Mucosa of rectum (tissue), 2 donors: ENCODE results near the gene TP53BP1.

Source experiments
- H3K27ac ChIP-seq, 2 donors: one replicate each; pipeline ENCODE4 v1.7.0; 2013; ENCODE audit warnings: inconsistent platforms in 2 of 2, low read depth in 2 of 2, low read length in 2 of 2
- H3K27me3 ChIP-seq, 2 donors: one replicate each; pipeline ENCODE4 v1.7.0; 2013; ENCODE audit warnings: low read length in 2 of 2; ENCODE audit not compliant: control insufficient read depth in 2 of 2, insufficient read depth in 2 of 2
- H3K36me3 ChIP-seq, 2 donors: one replicate each; pipeline ENCODE4 v1.7.0; 2013; ENCODE audit warnings: low read length in 2 of 2; ENCODE audit not compliant: control insufficient read depth in 2 of 2, insufficient read depth in 2 of 2
- H3K4me1 ChIP-seq, 2 donors: one replicate each; pipeline ENCODE4 v1.7.0; 2013; ENCODE audit warnings: low read length in 2 of 2, mild to moderate bottlenecking in 1 of 2; ENCODE audit not compliant: control insufficient read depth in 2 of 2, insufficient read depth in 2 of 2
- H3K4me3 ChIP-seq, 2 donors: one replicate each; pipeline ENCODE4 v1.7.0; 2013; ENCODE audit warnings: low read length in 2 of 2
- H3K9ac ChIP-seq, 2 donors: one replicate each; pipeline ENCODE4 v1.7.0; 2013; ENCODE audit warnings: low read length in 2 of 2, low read depth in 1 of 2, mild to moderate bottlenecking in 1 of 2
- H3K9me3 ChIP-seq, 2 donors: one replicate each; pipeline ENCODE4 v1.7.0; 2013; ENCODE audit warnings: low read length in 2 of 2; ENCODE audit not compliant: control insufficient read depth in 2 of 2
- donor health status: healthy.
- donor health status: Normal muscosa, but diverticular disease.

Gene TP53BP1

GRCh38 chr15:43528542-43529007 lies 35.6 kb upstream of the TP53BP1 start:
- Histone ChIP-seq H3K36me3 (peaks cover 0 to 2% of the 10 kb centered on the region in 2 donors), H3K27me3 (no peaks in the 10 kb centered on the region), H3K27ac (no peak overlapping the region), H3K9ac (no peak overlapping the region), H3K4me1 (peaks cover 0 to 3% of the 10 kb centered on the region in 2 donors), H3K9me3 (no peaks in the 10 kb centered on the region), H3K4me3 (no peak overlapping the region)

DNA sequence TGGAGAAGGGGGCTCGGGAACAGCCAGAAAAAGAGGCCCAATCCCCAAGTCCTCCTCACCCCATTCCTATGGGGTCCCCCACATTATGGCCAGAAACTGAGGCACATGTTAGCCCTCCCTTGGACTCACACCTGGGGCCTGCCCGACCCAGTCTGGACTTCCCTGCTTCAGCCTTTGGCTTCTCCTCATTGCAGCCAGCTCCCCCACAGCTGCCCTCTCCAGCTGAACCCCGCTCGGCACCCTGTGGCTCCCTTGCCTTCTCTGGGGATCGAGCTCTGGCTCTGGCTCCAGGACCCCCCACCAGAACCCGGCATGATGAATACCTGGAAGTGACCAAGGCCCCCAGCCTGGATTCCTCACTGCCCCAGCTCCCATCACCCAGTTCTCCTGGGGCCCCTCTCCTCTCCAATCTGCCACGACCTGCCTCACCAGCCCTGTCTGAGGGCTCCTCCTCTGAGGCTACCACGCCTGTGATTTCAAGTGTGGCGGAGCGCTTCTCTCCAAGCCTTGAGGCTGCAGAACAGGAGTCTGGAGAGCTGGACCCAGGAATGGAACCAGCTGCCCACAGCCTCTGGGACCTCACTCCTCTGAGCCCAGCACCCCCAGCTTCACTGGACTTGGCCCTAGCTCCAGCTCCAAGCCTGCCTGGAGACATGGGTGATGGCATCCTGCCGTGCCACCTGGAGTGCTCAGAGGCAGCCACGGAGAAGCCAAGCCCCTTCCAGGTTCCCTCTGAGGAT lies 35.0 kb upstream of the TP53BP1 start:
- Histone ChIP-seq H3K9ac (no peak overlapping the region), H3K4me1 (no peaks in the 10 kb centered on the region), H3K4me3 (no peak overlapping the region), H3K27ac (no peak overlapping the region), H3K9me3 (no peaks in the 10 kb centered on the region), H3K27me3 (no peaks in the 10 kb centered on the region), H3K36me3 (peaks cover 0 to 2% of the 10 kb centered on the region in 2 donors)

DNA sequence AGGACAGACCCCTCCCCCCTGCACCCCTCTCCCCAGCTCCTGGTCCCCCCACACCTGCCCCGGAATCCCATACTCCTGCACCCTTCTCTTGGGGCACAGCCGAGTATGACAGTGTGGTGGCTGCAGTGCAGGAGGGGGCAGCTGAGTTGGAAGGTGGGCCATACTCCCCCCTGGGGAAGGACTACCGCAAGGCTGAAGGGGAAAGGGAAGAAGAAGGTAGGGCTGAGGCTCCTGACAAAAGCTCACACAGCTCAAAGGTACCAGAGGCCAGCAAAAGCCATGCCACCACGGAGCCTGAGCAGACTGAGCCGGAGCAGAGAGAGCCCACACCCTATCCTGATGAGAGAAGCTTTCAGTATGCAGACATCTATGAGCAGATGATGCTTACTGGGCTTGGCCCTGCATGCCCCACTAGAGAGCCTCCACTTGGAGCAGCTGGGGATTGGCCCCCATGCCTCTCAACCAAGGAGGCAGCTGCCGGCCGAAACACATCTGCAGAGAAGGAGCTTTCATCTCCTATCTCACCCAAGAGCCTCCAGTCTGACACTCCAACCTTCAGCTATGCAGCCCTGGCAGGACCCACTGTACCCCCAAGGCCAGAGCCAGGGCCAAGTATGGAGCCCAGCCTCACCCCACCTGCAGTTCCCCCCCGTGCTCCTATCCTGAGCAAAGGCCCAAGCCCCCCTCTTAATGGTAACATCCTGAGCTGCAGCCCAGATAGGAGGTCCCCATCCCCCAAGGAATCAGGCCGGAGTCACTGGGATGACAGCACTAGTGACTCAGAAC lies 34.3 kb upstream of the TP53BP1 start:
- Histone ChIP-seq H3K27ac (no peak overlapping the region), H3K9ac (no peak overlapping the region), H3K4me1 (no peaks in the 10 kb centered on the region), H3K27me3 (no peaks in the 10 kb centered on the region), H3K36me3 (peaks cover 0 to 2% of the 10 kb centered on the region in 2 donors), H3K4me3 (no peak overlapping the region), H3K9me3 (no peaks in the 10 kb centered on the region)

- H3K36me3 ChIP-seq: peaks cover 0 to 2% of the 10 kb centered on the region in 2 donors
- no peaks in the 10 kb centered on the region for H3K9me3 ChIP-seq
- H3K9ac ChIP-seq: no peak overlapping the region
- H3K4me3 ChIP-seq: no peak overlapping the region
- H3K27ac ChIP-seq: no peak overlapping the region
- no peaks in the 10 kb centered on the region for H3K27me3 ChIP-seq
- no peaks in the 10 kb centered on the region for H3K4me1 ChIP-seq
Measured at GRCh38 chr15:43526261-43526930, 33.4 kb upstream of the TP53BP1 start.

DNA sequence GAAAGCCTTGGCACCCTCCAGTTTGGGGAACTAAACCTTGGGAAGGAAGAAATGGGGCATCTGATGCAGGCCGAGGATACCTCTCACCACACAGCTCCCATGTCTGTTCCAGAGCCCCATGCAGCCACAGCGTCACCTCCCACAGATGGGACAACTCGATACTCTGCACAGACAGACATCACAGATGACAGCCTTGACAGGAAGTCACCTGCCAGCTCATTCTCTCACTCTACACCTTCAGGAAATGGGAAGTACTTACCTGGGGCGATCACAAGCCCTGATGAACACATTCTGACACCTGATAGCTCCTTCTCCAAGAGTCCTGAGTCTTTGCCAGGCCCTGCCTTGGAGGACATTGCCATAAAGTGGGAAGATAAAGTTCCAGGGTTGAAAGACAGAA lies 32.2 kb upstream of the TP53BP1 start:
- H3K27ac ChIP-seq: no peak overlapping the region
- no peak overlapping the region for H3K9ac ChIP-seq
- peaks cover 0 to 2% of the 10 kb centered on the region in 2 donors for H3K36me3 ChIP-seq
- H3K4me3 ChIP-seq: no peak overlapping the region
- no peaks in the 10 kb centered on the region for H3K9me3 ChIP-seq
- no peaks in the 10 kb centered on the region for H3K27me3 ChIP-seq
- no peaks in the 10 kb centered on the region for H3K4me1 ChIP-seq

DNA sequence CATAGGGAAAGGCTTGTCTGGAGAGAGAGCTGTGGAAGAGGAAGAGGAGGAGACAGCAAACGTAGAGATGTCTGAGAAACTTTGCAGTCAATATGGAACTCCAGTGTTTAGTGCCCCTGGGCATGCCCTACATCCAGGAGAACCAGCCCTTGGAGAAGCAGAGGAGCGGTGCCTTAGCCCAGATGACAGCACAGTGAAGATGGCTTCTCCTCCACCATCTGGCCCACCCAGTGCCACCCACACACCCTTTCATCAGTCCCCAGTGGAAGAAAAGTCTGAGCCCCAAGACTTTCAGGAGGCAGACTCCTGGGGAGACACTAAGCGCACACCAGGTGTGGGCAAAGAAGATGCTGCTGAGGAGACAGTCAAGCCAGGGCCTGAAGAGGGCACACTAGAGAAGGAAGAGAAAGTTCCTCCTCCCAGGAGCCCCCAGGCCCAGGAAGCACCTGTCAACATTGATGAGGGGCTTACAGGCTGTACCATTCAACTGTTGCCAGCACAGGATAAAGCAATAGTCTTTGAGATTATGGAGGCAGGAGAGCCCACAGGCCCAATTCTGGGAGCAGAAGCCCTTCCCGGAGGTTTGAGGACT lies 31.4 kb upstream of the TP53BP1 start:
- H3K36me3 ChIP-seq: peaks cover 0 to 2% of the 10 kb centered on the region in 2 donors
- no peaks in the 10 kb centered on the region for H3K9me3 ChIP-seq
- H3K9ac ChIP-seq: no peak overlapping the region
- H3K27ac ChIP-seq: no peak overlapping the region
- no peak overlapping the region for H3K4me3 ChIP-seq
- no peaks in the 10 kb centered on the region for H3K4me1 ChIP-seq
- H3K27me3 ChIP-seq: no peaks in the 10 kb centered on the region

GRCh38 chr15:43523646-43524045 lies 30.7 kb upstream of the TP53BP1 start:
- Histone ChIP-seq H3K27ac (no peak overlapping the region), H3K9ac (no peak overlapping the region), H3K36me3 (peaks cover 0 to 2% of the 10 kb centered on the region in 2 donors), H3K9me3 (no peaks in the 10 kb centered on the region), H3K4me1 (peaks cover 0 to 2% of the 10 kb centered on the region in 2 donors), H3K4me3 (no peak overlapping the region), H3K27me3 (peaks cover 0 to 3% of the 10 kb centered on the region in 2 donors)

DNA sequence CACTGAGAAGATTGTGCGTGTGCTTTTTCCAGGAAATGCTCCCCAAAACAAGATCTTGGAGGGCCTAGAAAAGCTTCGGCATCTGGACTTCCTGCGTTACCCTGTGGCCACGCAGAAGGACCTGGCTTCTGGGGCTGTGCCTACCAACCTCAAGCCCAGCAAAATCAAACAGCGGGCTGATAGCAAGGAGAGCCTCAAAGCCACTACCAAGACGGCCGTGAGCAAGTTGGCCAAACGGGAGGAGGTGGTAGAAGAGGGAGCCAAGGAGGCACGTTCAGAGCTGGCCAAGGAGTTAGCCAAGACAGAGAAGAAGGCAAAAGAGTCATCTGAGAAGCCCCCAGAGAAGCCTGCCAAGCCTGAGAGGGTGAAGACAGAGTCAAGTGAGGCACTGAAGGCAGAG lies 29.3 kb upstream of the TP53BP1 start:
- Histone ChIP-seq H3K4me3 (no peak overlapping the region), H3K9me3 (no peaks in the 10 kb centered on the region), H3K9ac (no peak overlapping the region), H3K27me3 (peaks cover 0 to 5% of the 10 kb centered on the region in 2 donors), H3K4me1 (peaks cover 0 to 8% of the 10 kb centered on the region in 2 donors), H3K36me3 (peaks cover 0 to 2% of the 10 kb centered on the region in 2 donors), H3K27ac (no peak overlapping the region)

DNA sequence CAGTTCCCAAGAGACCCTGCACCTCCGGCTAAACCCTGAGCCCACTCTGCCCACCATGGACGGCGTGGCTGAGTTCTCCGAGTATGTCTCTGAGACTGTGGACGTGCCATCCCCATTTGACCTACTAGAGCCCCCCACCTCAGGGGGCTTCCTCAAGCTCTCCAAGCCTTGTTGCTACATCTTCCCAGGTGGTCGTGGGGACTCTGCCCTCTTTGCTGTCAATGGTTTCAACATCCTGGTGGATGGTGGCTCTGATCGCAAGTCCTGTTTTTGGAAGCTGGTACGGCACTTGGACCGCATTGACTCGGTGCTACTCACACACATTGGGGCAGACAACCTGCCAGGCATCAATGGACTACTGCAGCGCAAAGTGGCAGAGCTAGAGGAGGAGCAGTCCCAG lies 28.5 kb upstream of the TP53BP1 start:
- no peaks in the 10 kb centered on the region for H3K9me3 ChIP-seq
- peaks cover 2 to 14% of the 10 kb centered on the region in 2 donors for H3K4me1 ChIP-seq
- no peak overlapping the region for H3K9ac ChIP-seq
- no peak overlapping the region for H3K4me3 ChIP-seq
- peaks cover 0 to 2% of the 10 kb centered on the region in 2 donors for H3K36me3 ChIP-seq
- peaks cover 0 to 5% of the 10 kb centered on the region in 2 donors for H3K27me3 ChIP-seq
- no peak overlapping the region for H3K27ac ChIP-seq
